Measurements from ENCODE around the gene FGF19.
"Not testable (repeated sequence)": the region's sequence is repeated elsewhere in the genome, so short reads cannot be mapped to it uniquely, and the experiment has no call there.

The FGF19 gene

GRCh38 chr11:69716891-69717747 is 13.3 kb upstream of the FGF19 start:
- DNase-seq: no peak

- no peak for DNase-seq
Observed at GRCh38 chr11:69716099-69716498, 12.3 kb upstream of the FGF19 start.

GRCh38 chr11:69715446-69715845 is 11.6 kb upstream of the FGF19 start:
- no peak for DNase-seq

GRCh38 chr11:69711822-69712801 is 8.3 kb upstream of the FGF19 start:
- DNase-seq: peak; percentile 65 to 66

- DNase-seq: no peak
Observed at GRCh38 chr11:69708736-69709401, 5.0 kb upstream of the FGF19 start.

GRCh38 chr11:69707176-69707575 is 3.4 kb upstream of the FGF19 start:
- DNase-seq: no peak

GRCh38 chr11:69705901-69706787 is 2.3 kb upstream of the FGF19 start:
- DNase-seq: no peak

- DNase-seq: no peak
Observed at GRCh38 chr11:69705351-69705811, 1.6 kb upstream of the FGF19 start.

GRCh38 chr11:69704508-69705253 is 859 bp upstream of the FGF19 start:
- no peak for DNase-seq

- no peak for DNase-seq
Observed at GRCh38 chr11:69703453-69703767, 412 bp downstream of the FGF19 start.

GRCh38 chr11:69702769-69703452 is 911 bp downstream of the FGF19 start:
- no peak for DNase-seq

- DNase-seq: no peak
Observed at GRCh38 chr11:69702239-69702691, 1.6 kb downstream of the FGF19 start.

GRCh38 chr11:69700278-69701140 is 3.3 kb downstream of the FGF19 start:
- no peak for DNase-seq

GRCh38 chr11:69699213-69699612 is 4.6 kb downstream of the FGF19 start:
- no peak for DNase-seq

- DNase-seq: no peak
Observed at GRCh38 chr11:69698362-69698761, 5.5 kb downstream of the FGF19 start.

- no peak for DNase-seq
Observed at GRCh38 chr11:69697861-69698260, 6.0 kb downstream of the FGF19 start.

- no peak for DNase-seq
Observed at GRCh38 chr11:69697469-69697843, 6.4 kb downstream of the FGF19 start.

- DNase-seq: no peak
Observed at GRCh38 chr11:69696749-69697468, 6.9 kb downstream of the FGF19 start.

GRCh38 chr11:69695995-69696394 is 7.8 kb downstream of the FGF19 start:
- not testable (repeated sequence) for DNase-seq
